Measurements from ENCODE around the gene MACROH2A2. TPM values are rescaled to one million over a fixed set of nuclear protein-coding genes. Genes with fewer than 3 reads are reported as not detected.
A peak's percentile ranks its signal among the peaks of the same experiment; 100 is the strongest.

MACROH2A2 gene
- total and polyA plus RNA-seq, 2 of the 13 experiments (the other 11 are each of a cell fraction or from before 2014, with no cell fraction given): 9.8 to 43.1 TPM

DNA sequence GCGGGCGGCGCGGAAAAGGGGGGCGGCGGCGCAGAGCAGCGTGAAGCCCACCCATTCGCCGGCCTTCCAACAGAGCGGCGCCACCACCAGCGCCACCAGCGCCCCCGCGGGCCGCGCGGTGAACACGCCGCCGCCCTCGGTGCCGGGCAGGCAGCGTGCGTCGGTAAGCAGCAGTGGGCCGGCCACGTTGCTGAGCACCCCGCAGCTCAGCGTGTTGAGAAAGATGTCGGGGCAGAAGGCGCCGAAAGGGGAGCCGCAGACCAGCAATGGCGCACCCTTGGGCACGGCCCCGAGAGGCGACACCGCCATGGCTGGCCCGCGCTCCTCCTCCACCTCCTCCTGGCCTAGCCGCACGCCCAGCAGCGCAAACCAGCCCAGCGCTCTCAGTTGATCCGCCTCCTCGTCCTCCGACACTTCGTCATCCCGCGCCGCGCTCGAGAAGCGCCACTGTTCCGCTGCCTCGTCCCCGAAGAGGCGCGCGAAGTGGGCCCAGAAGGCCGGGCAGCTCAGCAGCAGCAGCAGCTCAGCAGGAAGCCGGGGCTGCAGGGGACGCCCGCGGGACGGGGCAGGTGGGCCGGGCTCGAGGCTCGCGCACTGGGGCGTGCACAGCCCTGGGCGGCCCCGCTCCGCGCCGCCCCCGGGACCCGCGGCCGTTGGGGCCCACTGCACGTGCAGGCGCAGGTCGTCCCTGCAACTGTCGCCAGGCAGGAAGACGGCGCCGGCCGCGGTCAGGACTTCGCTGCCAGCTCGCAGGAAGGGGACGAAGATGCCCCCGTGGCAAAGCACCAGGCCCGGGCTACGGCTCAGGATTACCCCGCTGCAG is 93.2 kb downstream of the MACROH2A2 start (continued):
- TF ChIP-seq, protein P1, sequence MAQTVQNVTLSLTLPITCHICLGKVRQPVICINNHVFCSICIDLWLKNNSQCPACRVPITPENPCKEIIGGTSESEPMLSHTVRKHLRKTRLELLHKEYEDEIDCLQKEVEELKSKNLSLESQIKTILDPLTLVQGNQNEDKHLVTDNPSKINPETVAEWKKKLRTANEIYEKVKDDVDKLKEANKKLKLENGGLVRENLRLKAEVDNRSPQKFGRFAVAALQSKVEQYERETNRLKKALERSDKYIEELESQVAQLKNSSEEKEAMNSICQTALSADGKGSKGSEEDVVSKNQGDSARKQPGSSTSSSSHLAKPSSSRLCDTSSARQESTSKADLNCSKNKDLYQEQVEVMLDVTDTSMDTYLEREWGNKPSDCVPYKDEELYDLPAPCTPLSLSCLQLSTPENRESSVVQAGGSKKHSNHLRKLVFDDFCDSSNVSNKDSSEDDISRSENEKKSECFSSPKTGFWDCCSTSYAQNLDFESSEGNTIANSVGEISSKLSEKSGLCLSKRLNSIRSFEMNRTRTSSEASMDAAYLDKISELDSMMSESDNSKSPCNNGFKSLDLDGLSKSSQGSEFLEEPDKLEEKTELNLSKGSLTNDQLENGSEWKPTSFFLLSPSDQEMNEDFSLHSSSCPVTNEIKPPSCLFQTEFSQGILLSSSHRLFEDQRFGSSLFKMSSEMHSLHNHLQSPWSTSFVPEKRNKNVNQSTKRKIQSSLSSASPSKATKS (CRISPR knock-in tag; IDR thresholded peaks at IDR 0.05): no peak; the same call in 1 of the 2 replicates
- TF ChIP-seq HNRNPUL1 (IDR thresholded peaks at IDR 0.05; ENCODE audit: low read depth, low read length): no peak
- TF ChIP-seq ZNF34 (CRISPR knock-in tag; IDR thresholded peaks at IDR 0.05; ENCODE audit: borderline replicate concordance): no peak
- 0 out of 2 replicates have a peak, but pooled peaks have one; percentile 14 for TF ChIP-seq ZNF30 (CRISPR knock-in tag; IDR thresholded peaks at IDR 0.05)
- peak; percentile 88 for TF ChIP-seq RBM39 (IDR thresholded peaks at IDR 0.05; ENCODE audit: low read depth, low read length, poor library complexity, severe bottlenecking)
- TF ChIP-seq ZNF777 (CRISPR knock-in tag; IDR thresholded peaks at IDR 0.05): peak; percentile 75; the same call in 1 of the 2 replicates
- TF ChIP-seq SRF (IDR thresholded peaks at IDR 0.05; ENCODE audit: low read depth, low read length): no peak
- TF ChIP-seq, protein P2, sequence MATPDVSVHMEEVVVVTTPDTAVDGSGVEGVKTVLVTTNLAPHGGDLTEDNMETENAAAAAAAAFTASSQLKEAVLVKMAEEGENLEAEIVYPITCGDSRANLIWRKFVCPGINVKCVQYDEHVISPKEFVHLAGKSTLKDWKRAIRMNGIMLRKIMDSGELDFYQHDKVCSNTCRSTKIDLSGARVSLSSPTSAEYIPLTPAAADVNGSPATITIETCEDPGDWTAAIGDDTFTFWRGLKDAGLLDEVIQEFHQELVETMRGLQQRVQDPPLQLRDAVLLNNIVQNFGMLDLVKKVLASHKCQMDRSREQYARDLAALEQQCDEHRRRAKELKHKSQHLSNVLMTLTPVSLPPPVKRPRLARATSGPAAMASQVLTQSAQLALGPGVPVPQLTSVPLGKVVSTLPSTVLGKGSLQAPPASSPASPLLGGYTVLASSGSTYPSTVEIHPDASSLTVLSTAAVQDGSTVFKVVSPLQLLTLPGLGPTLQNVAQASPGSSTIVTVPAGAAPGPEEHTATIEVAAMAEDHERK (CRISPR knock-in tag; IDR thresholded peaks at IDR 0.05; ENCODE audit: low read depth): no peak
- TF ChIP-seq, protein P3, sequence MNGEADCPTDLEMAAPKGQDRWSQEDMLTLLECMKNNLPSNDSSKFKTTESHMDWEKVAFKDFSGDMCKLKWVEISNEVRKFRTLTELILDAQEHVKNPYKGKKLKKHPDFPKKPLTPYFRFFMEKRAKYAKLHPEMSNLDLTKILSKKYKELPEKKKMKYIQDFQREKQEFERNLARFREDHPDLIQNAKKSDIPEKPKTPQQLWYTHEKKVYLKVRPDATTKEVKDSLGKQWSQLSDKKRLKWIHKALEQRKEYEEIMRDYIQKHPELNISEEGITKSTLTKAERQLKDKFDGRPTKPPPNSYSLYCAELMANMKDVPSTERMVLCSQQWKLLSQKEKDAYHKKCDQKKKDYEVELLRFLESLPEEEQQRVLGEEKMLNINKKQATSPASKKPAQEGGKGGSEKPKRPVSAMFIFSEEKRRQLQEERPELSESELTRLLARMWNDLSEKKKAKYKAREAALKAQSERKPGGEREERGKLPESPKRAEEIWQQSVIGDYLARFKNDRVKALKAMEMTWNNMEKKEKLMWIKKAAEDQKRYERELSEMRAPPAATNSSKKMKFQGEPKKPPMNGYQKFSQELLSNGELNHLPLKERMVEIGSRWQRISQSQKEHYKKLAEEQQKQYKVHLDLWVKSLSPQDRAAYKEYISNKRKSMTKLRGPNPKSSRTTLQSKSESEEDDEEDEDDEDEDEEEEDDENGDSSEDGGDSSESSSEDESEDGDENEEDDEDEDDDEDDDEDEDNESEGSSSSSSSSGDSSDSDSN (CRISPR knock-in tag; IDR thresholded peaks at IDR 0.05): peak; percentile 81
- TF ChIP-seq ZMYM3 (CRISPR knock-in tag; IDR thresholded peaks at IDR 0.05): no peak
- no peak for TF ChIP-seq GFI1 (CRISPR knock-in tag; IDR thresholded peaks at IDR 0.05; ENCODE audit: borderline replicate concordance)
- no peak for TF ChIP-seq ONECUT2 (CRISPR knock-in tag; IDR thresholded peaks at IDR 0.05)
- TF ChIP-seq CBX2 (IDR thresholded peaks at IDR 0.05; ENCODE audit: low read depth, low read length): no peak
- 0 out of 2 replicates have a peak, but pooled peaks have one; percentile 40 for TF ChIP-seq CBX2 (CRISPR knock-in tag; IDR thresholded peaks at IDR 0.05; ENCODE audit: low read depth)
- TF ChIP-seq ZNF180 (CRISPR knock-in tag; IDR thresholded peaks at IDR 0.05; ENCODE audit: borderline replicate concordance, low read depth): 0 out of 2 replicates have a peak, but pooled peaks have one; percentile 54
- TF ChIP-seq, protein P4, sequence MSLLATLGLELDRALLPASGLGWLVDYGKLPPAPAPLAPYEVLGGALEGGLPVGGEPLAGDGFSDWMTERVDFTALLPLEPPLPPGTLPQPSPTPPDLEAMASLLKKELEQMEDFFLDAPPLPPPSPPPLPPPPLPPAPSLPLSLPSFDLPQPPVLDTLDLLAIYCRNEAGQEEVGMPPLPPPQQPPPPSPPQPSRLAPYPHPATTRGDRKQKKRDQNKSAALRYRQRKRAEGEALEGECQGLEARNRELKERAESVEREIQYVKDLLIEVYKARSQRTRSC (CRISPR knock-in tag; IDR thresholded peaks at IDR 0.05; ENCODE audit: low read depth): no peak
- TF ChIP-seq, protein P5, sequence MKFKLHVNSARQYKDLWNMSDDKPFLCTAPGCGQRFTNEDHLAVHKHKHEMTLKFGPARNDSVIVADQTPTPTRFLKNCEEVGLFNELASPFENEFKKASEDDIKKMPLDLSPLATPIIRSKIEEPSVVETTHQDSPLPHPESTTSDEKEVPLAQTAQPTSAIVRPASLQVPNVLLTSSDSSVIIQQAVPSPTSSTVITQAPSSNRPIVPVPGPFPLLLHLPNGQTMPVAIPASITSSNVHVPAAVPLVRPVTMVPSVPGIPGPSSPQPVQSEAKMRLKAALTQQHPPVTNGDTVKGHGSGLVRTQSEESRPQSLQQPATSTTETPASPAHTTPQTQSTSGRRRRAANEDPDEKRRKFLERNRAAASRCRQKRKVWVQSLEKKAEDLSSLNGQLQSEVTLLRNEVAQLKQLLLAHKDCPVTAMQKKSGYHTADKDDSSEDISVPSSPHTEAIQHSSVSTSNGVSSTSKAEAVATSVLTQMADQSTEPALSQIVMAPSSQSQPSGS (CRISPR knock-in tag; IDR thresholded peaks at IDR 0.05): no peak; the same call in 1 of the 2 replicates
- TF ChIP-seq HOXA9 (CRISPR knock-in tag; IDR thresholded peaks at IDR 0.05; ENCODE audit: borderline replicate concordance): peak; percentile 86; the same call in 1 of the 2 replicates
- no peak for TF ChIP-seq NFYB (CRISPR knock-in tag; IDR thresholded peaks at IDR 0.05)
